Amniotic epithelial cell (primary cell): ENCODE measurements around the gene ADAMTSL4.

Source experiments
- DNase-seq: peaks from one replicate; pipeline ENCODE4 v3.0.0-alpha.2; 2010; ENCODE audit warnings: low read depth

ADAMTSL4 gene

DNA sequence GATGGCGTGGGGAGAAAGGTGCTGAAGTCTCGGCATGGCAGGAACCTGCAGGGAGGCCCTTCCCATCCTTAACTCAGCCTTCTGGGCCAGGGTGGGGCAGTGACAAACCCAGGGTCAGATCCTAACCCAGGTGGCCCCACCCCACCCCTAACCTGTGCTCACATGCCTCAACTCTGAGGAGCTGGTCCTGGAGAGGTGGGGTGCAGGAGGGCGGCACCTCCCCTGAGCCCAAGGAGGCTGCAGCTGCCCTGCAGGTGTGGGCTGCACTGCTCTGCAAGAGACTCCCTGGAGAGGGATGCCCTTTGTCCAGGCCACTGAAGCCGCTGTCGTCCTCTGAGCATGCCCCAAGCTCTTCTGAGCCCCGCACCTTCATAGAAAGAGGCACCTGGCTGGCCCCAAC is 15.2 kb upstream of the ADAMTSL4 start:
- no peak for DNase-seq

DNA sequence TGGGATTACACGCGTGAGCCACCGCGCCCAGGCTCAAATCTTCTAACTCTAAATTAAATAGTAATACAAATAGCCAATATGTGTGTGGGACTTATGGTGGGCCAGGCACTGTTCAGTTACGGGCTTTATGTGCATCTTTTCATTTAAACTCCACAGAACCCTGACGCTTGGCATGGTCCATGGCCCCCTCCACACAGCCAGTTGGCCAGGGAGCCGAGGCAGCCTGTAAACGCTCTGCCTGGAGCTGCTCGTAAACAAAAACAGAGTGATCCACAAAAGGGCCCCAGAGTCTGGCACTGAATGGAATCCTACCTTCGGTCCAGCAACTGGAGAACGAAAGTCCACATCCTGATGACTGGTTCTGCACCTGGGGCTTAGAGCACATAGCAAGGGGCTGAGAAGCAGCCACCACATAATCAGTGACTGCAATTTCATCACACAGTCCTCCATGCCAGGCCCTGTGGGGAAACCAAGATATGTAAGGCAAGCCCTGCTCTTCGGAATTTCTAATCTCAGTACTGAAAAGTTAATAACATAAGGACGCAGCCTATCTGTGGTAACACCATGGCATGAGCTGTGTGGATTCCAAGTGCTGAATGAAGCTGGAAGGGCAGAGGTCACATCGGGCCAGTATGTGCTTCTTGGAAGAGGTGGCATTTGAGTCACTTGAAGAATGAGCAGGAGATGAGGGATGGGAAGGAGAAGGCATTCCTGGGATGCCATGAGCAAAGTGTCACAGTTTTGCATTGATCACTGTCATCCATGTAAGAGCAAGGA is 13.5 kb upstream of the ADAMTSL4 start:
- peak; percentile 88 for DNase-seq

DNA sequence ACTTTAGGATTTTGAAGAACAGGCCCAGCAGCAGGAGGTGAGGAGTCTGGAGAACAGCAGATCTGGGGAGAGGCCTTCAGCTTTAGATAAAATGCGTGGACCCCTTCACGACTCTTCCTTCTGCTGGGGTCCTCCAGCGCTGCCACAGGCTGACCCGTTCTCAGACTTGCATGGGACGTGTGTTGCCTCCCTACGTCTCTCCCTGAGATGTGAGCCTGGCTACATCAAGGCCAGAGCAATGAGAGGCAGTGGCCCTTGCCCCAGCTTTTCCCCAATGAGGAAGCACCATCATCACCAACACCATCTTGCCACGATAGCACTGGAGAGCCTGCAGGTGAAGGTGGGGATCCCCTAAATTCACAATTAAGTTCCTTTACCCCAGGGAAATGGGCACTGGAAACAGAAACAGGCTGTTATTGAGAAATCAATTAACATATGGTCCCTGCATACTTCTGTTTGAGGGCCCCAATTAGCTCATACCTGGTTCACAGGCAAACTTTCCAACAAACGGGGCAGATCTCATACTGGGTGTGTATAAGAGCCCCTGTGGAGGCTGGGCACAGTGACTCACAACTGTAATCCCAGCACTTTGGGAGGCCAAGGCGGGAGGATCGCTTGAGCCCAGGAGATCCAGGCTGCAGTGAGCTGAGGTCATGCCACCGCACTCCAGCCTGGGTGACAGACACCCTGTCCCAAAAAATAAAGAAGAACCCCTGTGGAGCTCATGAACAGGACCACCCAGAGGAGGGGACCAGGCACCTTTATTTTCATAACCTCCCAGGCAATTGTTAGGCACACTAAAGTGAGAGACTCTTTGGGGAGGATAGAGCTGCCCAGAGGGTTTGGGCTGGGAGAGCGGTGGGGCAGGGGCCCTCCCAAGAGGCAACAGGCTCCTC is 12.1 kb upstream of the ADAMTSL4 start:
- DNase-seq, result no peak

DNA sequence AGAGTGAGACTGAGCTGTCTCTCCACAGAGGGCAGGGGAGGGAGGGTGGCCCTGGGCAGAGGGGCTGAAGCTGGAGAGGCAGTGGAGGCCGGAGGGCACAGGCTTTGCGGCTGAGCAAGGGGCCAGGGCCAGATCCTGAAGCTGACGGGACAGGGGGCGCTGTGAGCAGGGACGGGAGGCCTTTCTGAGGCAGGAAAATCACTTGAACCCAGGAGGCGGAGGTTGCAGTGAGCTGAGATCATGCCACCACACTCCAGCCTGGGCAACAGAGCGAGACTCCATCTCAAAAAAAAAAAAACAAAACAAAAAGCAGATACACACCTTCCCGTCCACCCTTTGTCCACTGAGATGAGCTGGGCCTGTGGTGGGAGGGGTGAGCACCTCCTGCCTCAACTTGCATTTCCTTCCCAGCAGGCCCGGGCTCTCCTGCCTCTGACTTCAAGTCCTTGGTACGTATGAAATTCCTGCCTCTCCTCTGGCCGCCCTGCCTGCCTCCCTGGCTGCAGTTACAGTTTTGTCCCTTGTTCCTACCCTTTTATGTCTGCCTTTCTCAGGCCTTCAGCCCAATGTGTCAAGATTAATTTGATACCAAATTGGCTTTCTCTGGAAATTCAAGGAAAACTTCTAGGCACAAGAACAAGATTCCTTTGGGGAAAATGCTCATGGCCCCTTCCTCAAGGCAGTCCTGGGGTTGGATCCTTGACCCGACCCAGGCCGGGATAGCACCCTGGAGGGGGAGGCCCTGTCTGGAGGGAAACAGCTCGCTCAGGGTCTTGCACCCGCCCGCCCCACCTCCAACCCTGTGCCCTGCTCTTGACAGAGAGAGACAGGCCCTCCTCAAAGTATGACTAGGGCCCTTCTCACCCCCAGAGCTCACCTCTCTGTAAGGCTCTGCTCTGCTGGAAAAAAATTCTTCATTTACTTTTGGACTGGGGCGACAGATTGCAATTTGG is 11.2 kb upstream of the ADAMTSL4 start:
- DNase-seq, result peak; percentile 79

DNA sequence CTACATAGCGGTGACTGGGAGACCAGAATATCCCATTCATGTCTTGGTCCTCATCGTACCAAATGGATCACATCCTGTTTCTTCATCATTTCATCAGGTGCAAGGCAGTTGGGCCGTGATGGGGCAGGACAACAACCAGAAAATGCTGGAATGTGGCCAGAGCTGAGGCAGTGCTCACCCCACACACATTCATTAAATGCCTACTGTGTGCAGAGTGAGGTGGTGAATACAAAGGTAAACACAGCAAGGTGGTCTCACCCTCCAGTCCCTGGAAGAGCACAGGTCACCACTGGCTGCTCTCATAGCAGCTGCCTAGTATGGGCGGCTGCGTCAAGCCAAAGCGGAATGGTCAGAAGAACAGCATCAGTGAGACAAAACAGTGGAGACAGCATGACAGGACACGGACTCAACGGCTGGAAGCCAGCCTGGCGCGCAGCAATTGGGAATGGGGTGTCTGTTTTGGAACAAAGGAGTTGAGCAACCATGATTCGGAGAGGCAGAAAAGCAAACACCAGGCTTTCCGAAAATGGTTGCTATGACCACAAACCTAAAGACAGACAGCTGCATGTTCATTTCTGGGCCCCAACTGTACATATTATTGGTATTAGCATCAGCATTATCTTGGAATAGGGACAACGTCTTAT is 5.6 kb upstream of the ADAMTSL4 start:
- DNase-seq, result no peak

DNA sequence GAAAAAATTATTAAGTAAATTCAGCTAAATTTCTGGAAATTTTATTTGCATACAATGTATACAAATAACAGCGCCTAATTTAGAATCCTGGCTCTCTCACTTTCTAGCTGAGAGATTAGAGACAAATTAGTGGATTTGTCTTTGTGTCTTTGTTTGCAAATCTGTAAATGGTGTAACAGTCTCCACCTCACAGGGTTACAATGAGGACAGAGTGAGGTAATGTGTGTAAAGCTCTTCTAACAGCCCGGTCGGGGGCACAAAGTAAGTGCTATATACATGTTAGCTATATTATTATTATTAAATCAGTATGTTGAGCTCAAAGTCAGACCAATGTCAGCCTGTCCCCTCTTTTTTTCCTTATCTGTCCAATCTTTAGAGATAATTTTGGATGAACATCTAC is 5.0 kb upstream of the ADAMTSL4 start:
- DNase-seq, result no peak

DNA sequence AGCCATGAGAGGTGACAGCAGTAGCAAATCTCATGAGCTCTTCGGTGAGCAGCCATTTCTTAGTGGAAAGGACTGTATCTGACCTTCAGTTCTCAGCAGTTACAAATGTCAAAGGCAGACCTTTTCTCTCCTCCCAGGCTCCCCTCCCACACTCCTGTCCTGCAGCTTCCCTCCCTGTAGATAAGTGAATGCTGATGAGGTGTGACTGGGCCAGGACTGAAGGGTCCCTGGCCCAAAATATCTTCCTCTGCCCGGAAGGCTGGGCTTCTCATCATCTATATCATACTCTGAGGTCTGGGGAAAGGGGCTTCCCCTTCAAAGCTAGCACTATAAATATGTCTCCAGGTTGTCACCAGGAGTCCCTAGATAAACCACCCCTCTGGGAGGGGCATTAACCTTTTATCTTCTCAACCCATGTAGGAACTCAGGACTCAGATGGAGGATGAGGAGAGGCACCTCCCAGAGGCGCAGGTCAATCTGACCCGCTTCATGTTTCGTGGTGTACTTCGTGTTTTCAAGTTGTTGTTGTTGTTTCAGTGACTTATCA is 3.6 kb upstream of the ADAMTSL4 start:
- DNase-seq, result no peak

DNA sequence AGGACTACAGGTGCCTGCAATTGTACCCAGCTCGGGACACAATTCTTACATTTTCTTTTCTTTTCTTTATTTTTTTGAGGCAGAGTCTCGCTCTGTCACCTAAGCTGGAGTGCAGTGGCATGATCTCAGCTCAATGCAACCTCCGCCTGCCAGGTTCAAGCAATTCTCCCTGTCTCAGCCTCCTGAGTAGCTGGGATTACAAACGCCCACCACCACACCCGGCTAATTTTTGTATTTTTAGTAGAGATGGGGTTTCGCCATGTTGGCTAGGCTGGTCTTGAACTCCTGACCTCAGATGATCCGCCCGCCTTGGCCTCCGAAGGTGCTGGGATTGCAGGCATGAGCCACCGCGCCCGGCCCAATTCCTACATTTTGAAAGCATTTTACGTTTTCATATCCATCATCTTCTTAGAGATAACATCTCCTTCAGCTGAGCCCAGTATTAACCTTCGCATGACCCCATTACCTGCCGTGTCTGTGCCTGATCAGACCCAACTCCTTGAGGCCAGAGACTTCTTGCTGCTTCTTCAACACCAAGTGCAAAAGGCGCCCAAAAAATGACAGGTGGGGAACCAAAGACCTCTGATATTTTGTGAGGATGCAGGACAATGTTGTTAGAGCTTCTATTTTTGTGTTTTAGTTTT is 2.8 kb upstream of the ADAMTSL4 start:
- DNase-seq, result no peak

DNA sequence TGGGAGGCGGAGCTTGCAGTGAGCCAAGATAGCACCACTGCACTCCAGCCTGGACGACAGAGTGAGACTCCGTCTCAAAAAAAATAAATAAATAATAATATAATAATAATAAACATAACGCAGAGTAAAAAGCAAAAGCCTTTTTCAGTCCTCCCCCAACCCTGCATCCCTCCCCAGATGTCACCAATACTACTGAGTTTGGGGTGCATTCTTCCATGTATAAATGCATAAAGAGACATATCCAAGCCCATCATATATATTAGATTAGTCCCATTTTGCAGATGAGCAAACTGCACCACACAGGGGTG is 930 bp upstream of the ADAMTSL4 start:
- DNase-seq, result no peak

DNA sequence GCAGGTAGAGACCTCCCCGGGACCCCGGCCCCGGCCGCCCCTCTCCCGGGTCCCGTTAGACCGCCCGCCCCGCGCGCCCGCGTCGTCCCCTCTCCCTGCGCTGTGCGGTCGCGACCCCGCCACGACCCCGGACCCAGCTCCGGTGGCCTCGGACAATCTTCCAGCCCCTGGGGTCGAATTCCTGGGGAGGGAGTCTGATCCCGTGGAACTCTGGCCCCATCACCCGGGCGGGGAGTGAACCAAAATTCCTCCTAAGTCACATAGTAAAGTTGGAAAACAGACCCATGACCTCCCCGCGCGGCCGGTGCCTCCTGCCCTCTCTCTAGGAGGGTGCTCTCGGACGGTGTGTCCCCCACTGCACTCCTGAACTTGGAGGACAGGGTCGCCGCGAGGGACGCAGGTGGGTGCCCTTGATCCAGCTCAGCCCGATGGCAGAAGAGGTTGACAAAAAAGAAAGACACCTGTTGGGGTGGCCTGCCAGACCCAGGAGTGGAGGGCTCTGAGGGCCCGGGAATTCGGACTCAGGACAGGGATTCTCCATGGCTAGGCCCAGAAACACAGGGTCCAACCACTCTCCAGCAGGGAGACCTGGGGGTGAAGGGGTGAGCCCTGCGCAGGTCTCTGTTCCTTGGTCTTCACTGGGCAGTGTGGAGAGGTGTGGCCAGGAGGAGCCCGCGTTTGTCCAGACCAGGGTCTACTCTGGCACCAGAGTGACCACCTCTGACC is 451 bp downstream of the ADAMTSL4 start:
- DNase-seq, result no peak

DNA sequence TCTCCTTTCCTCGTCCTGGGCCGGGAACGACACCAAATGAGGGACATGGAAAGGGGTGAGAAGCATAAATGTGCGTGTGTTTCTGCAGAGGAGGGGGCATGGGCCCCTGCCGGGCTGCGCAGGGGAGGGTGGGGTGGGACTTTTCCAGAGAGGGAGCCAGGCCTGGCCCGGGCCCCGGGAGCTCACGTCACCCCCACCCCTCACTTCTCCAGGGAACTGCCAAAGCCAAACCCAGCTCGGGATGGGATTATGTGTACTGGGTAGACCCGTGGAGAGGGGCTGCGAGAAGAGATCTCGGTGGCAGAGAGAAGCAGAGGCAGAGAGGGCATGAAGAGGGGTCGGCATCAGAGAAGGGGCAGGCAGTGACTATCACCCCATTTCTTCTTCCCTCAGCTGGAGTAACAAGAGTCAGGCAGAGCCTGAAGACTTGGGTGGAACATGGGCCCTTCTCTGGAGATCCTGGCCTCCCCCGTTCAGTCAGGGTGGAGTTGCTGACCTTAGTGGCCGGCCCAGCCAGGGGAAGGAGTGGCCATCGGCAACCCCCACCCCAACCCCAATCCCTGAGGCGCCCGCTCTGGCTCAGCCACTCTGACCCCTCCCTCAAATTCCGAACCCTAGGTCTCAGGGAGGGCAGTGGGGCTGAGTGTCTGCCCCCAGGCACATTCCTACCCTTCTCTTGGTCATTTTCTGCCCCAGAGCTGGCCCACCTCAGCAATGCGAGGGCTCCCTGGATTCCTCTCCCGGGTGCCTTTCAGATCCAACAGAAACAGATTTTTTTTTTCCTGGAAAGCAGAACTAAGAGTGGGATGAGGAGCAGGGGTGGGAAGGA is 1.2 kb downstream of the ADAMTSL4 start:
- no peak for DNase-seq

DNA sequence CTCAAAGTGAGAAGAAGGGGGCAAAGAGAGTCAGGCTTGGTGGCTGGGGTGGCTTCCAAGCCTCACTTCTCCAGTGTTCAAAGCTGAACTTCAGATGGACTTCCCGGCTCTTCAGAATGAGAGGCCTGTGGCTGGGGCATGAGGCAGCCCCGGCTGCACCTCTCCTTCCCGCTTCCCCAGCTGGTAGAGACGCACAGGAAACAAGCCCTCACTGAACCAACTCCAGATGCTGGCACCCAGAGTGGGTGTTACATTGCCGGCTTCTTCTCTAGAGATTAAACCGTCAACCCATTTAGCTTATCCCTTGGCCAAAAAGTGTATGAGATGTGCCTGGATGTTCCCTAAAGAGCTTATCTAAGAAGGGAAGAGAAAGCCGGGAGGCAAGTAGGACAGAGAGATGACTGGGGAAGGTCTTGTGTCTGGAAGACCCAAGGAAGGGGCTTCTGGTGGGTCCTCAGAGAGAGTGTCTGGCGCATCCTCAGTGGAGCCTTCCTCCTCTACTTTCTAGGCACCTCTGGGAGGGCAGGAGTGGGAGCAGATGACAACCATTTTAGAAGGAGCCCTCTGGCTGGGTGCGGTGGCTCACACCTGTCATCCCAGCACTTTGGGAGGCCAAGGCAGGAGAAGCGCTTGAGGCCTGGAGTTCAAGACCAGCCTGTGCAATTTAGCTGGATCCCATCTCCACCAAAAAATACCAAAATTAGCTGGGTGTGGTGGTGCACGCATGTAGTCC is 2.0 kb downstream of the ADAMTSL4 start:
- no peak for DNase-seq

DNA sequence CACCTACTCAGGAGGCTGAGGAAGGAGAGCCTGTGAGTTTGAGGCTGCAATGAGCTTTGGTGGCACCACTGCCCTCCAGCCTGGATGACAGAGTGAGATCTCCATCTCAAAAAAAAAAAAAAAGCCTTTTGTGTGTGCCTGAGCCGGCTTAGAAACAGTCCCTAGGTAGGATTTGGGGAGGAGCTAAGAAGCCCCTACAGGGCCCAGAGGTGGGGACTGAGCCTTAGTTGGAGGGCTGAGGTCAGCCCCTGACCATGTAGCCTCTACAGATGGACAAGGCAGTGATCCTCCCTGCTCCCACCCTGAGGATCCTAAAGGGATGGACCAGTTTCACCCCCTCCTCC is 2.5 kb downstream of the ADAMTSL4 start:
- DNase-seq, result no peak

DNA sequence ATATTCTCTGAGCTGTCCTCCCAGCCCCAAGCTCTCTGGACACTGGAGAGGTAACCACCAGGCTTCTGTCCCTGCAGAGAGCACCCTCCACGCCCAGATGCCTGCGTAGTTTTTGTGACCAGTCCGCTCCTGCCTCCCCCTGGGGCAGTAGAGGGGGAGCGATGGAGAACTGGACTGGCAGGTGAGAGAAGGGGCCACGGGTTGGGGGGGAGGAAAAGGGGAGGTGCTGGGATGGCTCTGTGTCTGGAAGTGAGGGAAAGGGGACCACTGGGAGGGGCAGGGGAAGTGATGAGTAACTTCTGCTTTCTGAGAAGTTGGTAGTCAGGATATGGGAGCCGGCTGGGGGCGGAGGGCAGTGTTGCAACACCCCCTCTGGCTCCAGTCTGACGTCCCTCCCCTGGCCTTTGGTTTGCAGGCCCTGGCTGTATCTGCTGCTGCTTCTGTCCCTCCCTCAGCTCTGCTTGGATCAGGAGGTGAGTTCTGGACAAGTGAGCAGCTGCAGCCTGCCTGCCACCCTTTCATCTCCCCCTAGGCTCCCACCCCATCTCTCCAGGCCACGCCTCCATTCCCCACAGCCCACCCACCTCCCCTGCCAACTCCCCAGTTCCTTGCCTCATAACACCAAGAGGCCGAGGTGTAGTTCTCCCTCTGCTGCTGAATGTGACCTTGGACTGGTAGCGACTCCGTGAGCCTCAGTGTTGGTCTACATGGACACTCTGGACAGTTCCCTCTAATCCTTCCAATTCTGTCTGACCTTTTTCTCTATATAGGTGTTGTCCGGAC is 3.1 kb downstream of the ADAMTSL4 start:
- peak; percentile 97 for DNase-seq

DNA sequence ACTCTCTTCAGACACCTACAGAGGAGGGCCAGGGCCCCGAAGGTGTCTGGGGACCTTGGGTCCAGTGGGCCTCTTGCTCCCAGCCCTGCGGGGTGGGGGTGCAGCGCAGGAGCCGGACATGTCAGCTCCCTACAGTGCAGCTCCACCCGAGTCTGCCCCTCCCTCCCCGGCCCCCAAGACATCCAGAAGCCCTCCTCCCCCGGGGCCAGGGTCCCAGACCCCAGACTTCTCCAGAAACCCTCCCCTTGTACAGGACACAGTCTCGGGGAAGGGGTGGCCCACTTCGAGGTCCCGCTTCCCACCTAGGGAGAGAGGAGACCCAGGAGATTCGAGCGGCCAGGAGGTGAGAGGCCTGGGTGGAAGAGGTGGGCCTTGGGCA is 3.7 kb downstream of the ADAMTSL4 start:
- DNase-seq, result no peak

DNA sequence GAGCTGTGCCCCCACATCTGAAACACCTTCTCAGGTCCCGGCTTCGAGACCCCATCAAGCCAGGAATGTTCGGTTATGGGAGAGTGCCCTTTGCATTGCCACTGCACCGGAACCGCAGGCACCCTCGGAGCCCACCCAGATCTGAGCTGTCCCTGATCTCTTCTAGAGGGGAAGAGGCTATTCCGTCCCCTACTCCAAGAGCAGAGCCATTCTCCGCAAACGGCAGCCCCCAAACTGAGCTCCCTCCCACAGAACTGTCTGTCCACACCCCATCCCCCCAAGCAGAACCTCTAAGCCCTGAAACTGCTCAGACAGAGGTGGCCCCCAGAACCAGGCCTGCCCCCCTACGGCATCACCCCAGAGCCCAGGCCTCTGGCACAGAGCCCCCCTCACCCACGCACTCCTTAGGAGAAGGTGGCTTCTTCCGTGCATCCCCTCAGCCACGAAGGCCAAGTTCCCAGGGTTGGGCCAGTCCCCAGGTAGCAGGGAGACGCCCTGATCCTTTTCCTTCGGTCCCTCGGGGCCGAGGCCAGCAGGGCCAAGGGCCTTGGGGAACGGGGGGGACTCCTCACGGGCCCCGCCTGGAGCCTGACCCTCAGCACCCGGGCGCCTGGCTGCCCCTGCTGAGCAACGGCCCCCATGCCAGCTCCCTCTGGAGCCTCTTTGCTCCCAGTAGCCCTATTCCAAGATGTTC is 4.3 kb downstream of the ADAMTSL4 start:
- DNase-seq, result no peak

DNA sequence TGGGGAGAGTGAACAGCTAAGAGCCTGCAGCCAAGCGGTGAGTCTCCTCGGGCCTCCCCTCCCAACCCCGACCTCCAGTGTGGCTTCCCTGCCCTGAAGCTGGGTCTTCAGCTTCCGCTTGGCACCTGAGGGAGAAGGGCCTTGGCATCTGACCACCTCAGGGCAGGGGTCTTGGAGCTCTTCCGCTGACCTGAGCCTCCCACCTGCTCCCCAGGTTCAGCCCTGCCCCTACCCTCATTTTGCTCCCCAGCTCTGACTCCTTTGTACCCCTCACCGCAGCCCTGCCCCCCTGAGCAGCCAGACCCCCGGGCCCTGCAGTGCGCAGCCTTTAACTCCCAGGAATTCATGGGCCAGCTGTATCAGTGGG is 4.9 kb downstream of the ADAMTSL4 start:
- DNase-seq, result no peak
